ENCODE results near the gene RAB11FIP3.
"Not testable (repeated sequence)": the region's sequence is repeated elsewhere in the genome, so short reads cannot be mapped to it uniquely, and the experiment has no call there.

RAB11FIP3 gene

DNA sequence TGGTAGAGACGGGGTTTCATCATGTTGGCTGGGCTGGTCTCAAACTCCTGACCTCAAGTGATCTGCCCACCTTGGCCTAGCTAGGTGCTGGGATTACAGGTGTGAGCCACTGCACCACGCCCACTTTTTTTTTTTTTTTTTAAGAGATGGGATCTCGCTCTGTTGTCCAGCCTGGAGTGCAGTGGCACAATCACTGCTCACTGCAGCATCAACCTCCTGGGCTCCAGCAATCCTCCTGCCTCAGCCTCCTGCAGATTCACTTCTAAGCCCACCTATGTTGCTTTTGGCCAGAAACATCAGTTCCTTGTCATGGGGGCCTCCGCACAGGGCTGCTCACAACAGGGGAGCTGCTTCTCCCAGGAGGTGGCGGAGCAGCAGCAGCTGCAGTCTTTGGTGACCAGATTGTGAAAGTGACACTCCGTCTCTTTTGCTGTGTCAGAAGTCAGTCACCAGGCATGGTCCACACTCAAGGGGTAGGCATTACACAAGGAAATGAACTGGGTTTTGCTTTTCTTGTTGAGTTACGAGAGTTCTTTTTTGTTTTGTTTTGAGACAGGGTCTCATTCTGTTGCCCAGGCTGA is 32.9 kb upstream of the RAB11FIP3 start:
- DNase-seq (ENCODE audit: low read depth in 1 of 2, low spot score in 1 of 2): no peak

DNA sequence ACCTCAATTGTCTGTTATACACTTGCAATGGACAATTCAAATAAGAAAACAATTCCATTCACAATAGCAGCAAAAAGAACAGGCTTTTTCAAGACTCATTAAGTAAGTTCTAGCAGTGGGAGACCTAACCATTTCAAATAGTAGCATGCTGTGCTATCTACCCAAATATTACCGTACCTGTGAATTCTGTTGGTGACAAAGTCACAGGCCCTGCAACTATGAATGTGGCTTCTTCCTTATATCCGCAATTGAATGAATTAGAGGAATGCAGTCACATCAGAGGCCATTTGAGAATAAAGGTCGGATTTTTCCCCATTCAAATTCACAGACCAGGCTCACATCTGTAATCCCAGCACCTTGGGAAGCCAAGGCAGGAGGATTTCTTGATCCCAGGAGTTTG is 29.2 kb upstream of the RAB11FIP3 start:
- DNase-seq (ENCODE audit: low read depth in 1 of 2, low spot score in 1 of 2): no peak

DNA sequence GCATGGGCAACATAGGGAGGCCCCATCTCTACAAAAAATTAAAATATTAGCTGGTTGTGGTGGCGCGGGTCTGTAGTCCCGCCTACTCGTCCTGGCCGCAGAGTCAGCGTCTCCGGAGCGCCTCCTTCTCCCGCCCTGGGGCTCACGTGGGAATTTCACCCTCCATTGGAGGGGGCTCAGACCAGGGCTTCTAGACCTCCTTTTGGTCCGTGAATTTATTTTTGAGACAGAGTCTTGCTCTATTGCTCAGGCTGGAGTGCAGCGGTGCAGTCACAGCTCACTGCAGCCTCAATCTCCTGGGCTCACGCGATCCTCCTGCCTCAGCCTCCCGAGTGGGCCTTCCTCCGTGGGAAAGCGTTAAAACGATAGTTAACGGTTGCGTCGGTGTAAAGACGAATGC is 28.8 kb upstream of the RAB11FIP3 start:
- DNase-seq (ENCODE audit: low read depth in 1 of 2, low spot score in 1 of 2): no peak

DNA sequence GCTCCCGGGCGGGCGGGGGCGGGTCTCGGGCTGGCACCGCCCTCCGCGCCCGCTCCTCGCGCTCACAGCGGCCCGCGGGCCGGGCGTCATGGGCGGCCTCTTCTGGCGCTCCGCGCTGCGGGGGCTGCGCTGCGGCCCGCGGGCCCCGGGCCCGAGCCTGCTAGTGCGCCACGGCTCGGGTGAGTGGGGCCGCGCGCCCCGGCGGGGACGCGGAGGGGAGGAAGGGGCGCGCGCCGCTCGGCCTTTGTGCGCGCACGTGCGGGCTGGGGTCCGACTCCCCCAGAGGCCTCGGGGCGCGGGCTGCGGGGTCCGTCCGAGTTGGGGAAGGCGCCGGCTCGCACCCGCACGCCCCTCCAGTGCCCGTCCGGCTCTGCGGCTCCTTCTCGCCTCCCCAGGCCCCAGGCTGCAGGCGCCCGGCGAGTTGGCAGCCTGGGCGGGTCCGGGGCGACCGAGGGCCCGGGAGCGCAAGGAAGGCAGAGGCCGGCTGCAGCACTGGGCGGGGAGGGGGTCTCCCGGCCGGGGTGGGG is 28.3 kb upstream of the RAB11FIP3 start, which contains the start of gene NME4:
Gene NME4 (plus strand): TSS at position 65 of the 527 bp plus-strand sequence. CDS start 24 bp downstream, at position 89.
- DNase-seq (ENCODE audit: low read depth in 1 of 2, low spot score in 1 of 2): no peak

DNA sequence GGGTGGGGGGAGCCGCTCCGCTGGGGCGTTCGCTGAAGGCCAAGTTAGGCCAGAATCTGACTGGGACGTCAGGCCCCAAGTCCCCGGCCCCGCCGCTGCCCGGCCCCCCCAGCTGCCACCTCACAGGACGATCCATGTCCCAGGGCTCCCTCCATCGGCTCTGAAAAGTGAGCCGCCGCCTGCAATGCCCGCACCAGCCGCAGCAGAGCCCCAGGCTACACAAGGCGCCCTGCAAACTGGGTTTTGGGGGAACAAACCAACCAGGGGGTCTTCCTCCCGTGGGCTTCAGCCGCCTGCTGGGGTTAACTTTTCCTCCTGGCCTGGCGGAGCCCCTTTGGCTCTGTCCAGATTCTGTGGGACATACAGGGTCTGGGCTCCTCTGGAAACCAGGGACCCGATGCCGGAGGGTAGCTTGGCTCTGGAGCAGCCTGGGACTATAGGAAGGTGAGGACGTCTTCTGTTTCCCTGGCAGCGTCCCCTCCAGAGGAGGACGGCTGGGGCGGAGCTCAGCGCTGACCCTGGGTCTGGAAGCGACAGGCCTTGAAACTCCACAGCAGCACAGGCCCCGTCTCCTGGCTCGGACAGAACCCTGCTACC is 27.6 kb upstream of the RAB11FIP3 start:
- DNase-seq (ENCODE audit: low read depth in 1 of 2, low spot score in 1 of 2): no peak

DNA sequence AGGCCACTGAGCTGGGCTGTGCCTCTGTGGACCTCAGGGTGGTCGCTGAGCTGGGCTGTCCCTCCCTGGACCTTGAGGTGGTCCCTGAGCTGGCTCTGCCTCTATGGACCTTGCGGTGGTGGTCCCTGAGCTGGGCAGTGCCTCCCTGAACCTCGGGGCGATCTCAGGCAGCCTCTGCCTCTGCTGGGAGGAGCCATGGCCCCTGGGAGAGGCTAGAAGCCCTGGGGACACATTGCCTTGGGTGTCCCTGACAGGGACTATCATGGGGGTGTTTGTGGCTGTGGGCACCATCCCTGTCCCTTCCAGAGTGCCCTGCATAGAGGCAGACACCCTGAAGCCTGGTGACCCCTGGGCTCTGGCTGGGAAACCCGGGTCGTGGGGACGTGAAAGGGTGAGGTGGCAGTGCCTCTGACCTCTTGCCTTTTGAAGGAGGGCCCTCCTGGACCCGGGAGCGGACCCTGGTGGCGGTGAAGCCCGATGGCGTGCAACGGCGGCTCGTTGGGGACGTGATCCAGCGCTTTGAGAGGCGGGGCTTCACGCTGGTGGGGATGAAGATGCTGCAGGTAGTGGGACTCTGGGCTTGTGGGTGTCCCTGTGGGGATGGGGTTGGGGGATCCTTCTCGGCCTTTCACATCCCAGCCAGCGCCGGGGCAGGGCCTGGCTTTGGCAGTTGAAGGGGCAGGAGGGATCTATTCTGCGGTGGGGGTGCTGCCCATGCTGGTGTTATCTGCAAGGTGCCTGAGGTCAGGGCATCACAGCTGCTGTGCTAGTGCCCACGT is 26.7 kb upstream of the RAB11FIP3 start:
- DNase-seq (ENCODE audit: low read depth in 1 of 2, low spot score in 1 of 2): no peak

DNA sequence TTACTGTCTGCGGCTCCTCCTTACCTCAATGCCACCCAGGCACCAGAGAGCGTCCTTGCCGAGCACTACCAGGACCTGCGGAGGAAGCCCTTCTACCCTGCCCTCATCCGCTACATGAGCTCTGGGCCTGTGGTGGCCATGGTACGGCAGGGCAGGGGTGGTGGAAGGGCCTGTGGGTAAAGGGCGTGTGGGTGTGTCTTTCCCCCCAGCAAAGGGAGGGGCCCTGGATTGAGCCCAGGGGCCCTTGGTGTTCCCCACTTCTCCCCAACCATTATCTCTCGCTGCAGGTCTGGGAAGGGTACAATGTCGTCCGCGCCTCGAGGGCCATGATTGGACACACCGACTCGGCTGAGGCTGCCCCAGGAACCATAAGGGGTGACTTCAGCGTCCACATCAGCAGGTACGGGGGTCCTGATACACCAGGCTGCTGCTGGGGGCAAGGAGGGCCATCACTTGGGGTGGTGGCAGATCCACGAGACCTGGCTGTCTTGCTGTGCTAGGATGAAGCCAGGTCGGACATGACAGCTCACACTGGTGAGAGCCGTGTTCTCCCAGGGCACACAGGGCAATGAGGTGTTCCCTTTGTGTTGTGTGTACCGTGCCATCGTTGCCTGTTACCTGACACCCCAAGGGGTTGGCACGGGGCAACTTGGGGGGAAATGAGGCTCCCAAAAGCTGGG is 26.0 kb upstream of the RAB11FIP3 start:
- no peak for DNase-seq (ENCODE audit: low read depth in 1 of 2, low spot score in 1 of 2)

DNA sequence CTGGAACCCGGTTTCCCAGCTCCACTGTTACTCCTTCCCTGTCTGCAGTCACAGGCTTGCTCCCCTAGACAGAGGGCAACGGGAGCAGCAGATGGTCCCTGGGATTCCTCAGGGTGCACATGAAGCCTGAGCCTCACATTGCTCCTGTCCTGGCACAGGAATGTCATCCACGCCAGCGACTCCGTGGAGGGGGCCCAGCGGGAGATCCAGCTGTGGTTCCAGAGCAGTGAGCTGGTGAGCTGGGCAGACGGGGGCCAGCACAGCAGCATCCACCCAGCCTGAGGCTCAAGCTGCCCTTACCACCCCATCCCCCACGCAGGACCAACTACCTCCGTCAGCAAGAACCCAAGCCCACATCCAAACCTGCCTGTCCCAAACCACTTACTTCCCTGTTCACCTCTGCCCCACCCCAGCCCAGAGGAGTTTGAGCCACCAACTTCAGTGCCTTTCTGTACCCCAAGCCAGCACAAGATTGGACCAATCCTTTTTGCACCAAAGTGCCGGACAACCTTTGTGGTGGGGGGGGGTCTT is 25.3 kb upstream of the RAB11FIP3 start:
- DNase-seq (ENCODE audit: low read depth in 1 of 2, low spot score in 1 of 2): no peak

DNA sequence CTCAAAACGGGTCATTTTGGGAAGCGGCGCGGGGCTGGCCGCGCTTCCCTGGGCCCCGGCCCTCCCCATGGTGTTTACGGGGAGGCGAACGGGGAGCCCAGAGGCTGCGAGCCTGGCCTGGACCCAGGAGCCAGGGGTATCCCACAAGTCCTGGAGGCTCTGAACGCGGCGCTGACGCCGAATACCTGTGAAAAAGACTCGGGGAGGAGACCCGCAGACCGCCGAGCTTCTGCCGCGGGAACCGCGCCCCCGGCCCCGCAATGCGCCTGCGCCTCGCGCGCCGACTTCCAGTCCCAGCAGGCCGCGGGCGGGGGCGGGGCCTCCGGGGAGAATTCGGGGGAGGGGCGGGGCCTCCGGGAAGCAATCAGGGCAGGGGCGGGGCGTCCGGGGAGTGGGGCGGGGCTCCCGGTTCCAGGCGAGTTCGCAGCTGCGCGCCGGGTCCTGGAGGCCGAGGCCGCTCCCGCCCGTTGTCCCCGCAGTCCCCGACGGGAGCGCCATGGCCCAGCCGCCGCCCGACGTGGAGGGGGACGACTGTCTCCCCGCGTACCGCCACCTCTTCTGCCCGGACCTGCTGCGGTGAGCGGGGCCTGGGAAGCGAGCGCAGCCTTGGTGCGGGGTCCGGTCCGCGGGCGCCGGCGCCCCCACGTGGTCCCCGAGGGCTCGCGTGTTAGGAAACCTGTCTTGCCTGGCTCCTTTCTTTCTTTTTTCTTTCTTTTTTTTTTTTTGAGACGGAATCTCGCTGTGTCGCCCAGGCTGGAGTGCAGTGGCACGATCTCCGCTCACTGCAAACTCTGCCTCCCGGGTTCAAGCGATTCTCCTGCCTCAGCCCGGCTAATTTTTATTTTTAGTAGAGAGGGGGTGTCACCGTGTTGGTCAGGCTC is 23.7 kb upstream of the RAB11FIP3 start, which contains the start of gene DECR2:
Gene DECR2 (plus strand): TSS at position 418 of the 881 bp plus-strand sequence. CDS start 79 bp downstream, at position 497.
- DNase-seq (ENCODE audit: low read depth in 1 of 2, low spot score in 1 of 2): peak; percentile 97 to 99

DNA sequence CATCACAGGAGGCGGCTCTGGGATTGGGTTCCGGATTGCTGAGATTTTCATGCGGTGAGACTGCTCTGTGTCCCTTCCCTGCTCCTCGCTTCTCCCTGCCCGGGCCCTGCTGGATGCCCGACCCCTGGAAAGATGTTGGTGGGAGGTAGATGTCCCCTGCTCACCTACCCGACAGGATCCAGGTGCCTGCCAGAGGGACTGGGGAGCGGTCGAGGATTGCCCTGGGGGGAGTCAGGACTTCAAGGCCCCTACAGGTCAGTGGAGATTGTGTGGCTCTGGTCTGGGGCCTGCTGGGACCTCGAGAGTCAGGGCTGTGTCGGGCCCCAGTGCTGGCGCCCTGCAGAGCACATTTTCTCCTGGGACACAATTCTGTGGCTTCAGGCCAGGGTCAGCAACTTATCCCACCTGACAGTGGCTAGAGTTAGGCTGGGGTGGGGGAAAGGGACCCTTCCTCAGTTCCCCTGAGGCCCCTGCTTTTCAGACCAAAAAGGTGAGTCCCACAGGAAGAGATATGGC is 20.4 kb upstream of the RAB11FIP3 start:
- DNase-seq (ENCODE audit: low read depth in 1 of 2, low spot score in 1 of 2): no peak

DNA sequence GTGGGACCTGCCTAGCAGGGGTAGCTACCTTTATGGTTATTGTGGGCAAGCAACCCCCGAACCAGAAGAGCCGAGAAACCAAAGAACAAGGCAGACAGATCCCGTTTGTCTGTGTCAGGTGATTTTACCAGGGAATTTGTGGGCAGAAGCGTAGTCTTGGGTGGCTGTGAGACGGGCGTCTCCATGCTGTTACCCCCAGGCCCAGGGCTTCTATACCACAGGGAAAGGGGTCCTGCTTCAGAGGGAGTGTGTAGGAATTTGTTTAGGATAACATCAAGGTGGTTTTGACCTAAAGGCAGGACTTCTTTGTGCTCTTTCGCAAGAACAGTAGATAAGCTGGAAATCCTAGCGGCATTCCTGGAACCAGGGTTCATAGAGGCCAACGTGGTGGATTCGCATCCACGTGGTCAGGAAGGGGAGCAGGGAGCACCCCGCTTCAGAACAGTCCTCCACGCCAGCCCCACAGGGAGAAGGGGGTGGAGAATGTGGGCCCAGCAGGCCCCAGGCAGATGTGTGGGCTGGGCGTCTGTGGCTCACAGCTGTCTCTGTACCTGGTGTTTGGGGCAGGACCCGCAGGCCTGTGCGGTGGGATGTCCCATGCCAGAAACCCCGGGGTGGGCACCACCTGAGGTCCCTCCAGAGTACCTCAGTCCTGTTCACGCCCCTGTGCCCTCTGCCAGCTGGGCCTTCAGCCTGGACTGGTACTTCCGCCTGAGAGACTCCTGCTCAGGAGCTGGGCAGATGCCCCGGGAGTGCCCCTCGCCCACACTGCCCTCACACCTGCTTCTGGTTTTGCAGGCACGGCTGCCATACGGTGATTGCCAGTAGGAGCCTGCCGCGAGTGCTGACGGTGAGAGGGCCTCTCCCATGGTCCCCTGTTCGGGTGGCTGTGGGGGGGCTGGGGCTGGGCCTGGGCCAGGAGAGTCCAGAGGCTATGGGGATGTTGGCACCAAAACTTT is 19.6 kb upstream of the RAB11FIP3 start:
- no peak for DNase-seq (ENCODE audit: low read depth in 1 of 2, low spot score in 1 of 2)

DNA sequence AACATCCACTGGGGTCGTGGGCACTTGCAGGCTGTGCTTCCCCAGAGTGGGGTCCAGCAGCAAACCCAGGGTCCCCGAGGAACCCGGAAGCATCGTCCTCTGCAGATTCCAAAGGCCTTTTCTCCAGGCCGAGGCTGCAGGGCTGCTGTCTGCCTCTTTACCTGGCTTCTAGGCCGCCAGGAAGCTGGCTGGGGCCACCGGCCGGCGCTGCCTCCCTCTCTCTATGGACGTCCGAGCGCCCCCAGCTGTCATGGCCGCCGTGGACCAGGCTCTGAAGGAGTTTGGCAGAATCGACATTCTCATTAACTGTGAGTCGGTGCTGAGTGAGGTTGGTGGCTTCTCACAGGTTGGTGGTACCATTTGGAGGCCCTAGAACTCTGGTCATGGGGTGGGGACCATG is 18.2 kb upstream of the RAB11FIP3 start:
- no peak for DNase-seq (ENCODE audit: low read depth in 1 of 2, low spot score in 1 of 2)

DNA sequence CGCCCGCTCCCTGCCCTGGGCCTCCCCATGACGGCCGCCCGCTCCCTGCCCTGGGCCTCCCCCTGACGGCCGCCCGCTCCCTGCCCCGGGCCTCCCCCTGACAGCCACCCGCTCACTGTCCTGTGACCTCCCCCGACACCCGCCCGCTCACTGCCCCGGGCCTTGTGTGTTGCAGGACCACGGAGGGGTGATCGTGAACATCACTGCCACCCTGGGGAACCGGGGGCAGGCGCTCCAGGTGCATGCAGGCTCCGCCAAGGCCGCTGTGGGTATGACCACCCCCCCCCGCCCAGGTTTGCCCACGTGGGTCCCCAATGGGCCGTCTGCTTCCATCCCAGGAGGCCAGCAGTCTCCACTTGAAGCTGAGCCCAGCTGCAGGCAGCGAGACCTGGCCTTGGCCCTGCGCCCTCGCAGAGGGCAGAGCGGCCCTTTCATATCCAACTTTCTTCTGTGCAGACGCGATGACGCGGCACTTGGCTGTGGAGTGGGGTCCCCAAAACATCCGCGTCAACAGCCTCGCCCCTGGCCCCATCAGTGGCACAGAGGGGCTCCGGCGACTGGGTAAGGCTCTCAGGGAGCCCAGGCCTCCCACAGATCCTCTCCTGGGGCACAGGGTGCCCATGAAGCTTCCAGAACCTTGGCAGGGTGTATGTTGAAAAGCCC is 14.8 kb upstream of the RAB11FIP3 start:
- no peak for DNase-seq (ENCODE audit: low read depth in 1 of 2, low spot score in 1 of 2)

DNA sequence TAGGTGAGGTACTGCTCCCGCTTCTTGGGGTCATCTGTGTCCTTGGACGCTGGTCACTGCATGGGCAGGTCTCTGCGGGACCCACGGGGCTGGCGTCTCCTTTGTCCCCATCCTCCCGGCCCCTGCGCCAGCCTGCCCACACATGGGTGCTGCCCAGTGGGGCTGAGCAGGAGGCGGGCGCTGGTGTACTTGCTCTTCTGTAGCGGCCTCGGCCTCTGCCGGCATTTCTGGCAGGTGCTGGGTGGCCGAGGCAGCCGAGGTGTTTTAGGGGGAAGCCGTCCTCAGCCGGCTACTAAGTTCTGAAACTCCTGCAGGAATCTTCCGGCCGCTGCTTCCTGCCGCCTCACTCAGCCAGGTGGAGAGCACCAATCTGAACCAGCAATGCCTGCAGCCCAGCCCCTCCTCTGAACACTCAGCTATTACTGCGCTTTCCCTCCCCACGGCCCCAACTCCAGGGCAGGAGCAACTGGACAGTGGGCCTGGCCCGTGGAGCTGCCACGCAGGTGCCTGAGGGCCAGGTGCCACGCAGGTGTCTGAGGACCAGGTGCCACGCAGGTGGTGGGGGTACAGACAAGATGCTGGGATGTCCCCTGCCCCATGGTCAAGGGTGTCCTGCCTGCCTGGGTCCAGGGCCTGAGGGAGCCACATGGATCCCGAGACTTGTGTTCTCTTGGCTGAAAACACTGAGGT is 13.7 kb upstream of the RAB11FIP3 start:
- DNase-seq (ENCODE audit: low read depth in 1 of 2, low spot score in 1 of 2): no peak

DNA sequence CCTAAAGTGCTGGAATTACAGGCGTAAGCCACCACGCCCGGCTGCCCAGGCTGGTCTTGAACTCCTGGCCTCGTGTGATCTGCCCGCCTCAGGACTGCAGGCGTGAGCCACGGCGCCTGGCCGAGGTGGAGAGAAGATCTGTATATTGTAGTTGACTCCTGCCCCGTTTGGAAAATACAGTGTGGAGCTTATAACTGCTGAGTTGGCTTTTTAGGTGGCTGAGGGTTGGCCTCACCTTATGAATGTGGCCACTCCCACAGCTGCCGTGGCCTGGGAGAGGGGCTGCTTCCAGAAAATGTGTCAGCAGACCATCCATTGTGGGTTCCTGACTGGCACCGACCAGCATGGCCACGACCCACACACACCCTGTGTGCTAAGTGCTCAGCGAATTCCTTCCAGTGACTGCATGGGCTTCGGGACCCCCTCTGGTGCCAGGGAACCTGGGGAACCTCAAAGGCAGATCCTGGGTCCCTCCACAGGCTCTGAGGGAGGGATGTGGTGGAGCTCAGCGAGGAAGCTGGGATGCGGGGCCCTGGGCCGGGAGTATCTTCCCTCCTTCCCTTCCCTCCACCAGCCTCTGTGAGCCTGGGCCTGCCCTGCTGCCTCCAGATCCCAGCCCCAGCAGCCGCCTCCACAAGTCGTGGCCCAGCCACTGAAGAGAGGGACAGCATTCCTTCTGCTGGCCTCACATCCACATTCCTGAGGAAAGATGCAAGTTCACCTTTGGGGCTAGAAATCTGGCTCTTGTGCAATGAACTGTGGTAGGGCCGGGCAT is 10.9 kb upstream of the RAB11FIP3 start:
- DNase-seq (ENCODE audit: low read depth in 1 of 2, low spot score in 1 of 2): no peak

DNA sequence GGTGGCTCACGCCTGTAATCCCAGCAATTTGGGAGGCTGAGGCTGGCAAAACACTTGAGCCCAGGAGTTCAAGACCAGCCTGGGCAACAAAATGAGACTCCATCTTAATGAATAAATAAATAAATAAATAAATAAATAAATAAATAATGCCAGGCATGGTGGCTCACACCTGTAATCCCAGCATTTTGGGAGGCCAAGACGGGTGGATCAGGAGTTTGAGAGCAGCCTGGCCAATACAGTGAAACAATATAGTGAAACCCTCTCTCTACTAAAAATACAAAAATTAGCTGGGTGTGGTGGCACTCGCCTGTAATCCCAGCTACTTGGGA is 10.3 kb upstream of the RAB11FIP3 start:
- not testable (repeated sequence) for DNase-seq (ENCODE audit: low read depth in 1 of 2, low spot score in 1 of 2)

DNA sequence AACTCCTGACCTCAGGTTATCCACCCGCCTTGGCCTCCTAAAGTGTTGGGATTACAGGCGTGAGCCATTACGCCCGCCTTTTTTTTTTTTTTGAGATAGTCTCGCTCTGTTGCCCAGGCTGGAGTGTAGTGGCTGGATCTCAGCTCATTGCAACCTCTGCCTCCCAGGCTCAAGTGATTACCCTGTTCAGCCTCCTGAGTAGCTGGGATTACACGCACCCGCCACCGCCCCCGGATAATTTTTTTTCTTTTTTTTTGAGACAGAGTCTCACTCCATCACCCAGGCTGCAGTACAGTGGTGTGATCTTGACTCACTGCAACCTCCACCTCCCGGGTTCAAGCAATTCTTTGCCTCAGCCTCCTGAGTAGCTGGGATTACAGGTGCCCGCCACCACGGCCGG is 3.3 kb upstream of the RAB11FIP3 start:
- not testable (repeated sequence) for DNase-seq (ENCODE audit: low read depth in 1 of 2, low spot score in 1 of 2)
